Measurements from ENCODE around the gene PSD2.

GRCh38 chr5:139829471-139829870, 33.9 kb downstream of the PSD2 start:
- TF ChIP-seq CTCF (IDR thresholded peaks at IDR 0.05) (no peak), EP300 (IDR thresholded peaks at IDR 0.05) (no peak), POLR2AphosphoS5 (IDR thresholded peaks at IDR 0.05) (no peak)

Measured in sigmoid colon (tissue), 4 donors.